Mesendoderm (in vitro differentiated cells): ENCODE results near the gene ADH5.

Experiments
- DNase-seq: peaks from one replicate; pipeline ENCODE4 v3.0.0; 2013
- H2AK5ac ChIP-seq: 2 replicates; pipeline ENCODE4 v1.6.1; 2013; ENCODE audit warnings: low read length, inconsistent platforms
- H2BK120ac ChIP-seq: 2 replicates; pipeline ENCODE4 v1.6.1; 2013; ENCODE audit warnings: low read depth, mild to moderate bottlenecking, low read length, moderate library complexity, mixed read lengths
- H2BK15ac ChIP-seq: replicated peaks from 2 replicates; pipeline ENCODE4 v1.6.1; 2013; ENCODE audit warnings: low read depth, mild to moderate bottlenecking, moderate library complexity
- H2BK5ac ChIP-seq: 2 replicates; pipeline ENCODE4 v1.6.1; 2013; ENCODE audit warnings: low read length, inconsistent platforms
- H3K18ac ChIP-seq: 2 replicates; pipeline ENCODE4 v1.6.1; 2013; ENCODE audit warnings: mild to moderate bottlenecking, low read length, mixed read lengths
- H3K23ac ChIP-seq: one replicate; pipeline ENCODE4 v1.6.1; 2013; ENCODE audit warnings: low read length
- H3K27ac ChIP-seq: 2 replicates; pipeline ENCODE4 v1.5.1; 2013; ENCODE audit warnings: low read depth, mild to moderate bottlenecking, inconsistent platforms, low read length, moderate library complexity
- H3K27me3 ChIP-seq: 2 replicates; pipeline ENCODE4 v1.6.1; 2013; ENCODE audit warnings: low read length, control low read depth, mild to moderate bottlenecking, inconsistent platforms; ENCODE audit not compliant: insufficient read depth, poor library complexity
- H3K36me3 ChIP-seq: 2 replicates; pipeline ENCODE4 v1.6.1; 2013; ENCODE audit warnings: low read length, inconsistent platforms; ENCODE audit not compliant: control insufficient read depth, insufficient read depth
- H3K4ac ChIP-seq: one replicate; pipeline ENCODE4 v1.6.1; 2013; ENCODE audit warnings: low read depth, mild to moderate bottlenecking, low read length, moderate library complexity
- H3K4me1 ChIP-seq: 2 replicates; pipeline ENCODE4 v1.6.1; 2013; ENCODE audit warnings: low read depth, low read length, inconsistent platforms; ENCODE audit not compliant: control insufficient read depth
- H3K4me2 ChIP-seq: 2 replicates; pipeline ENCODE4 v1.6.1; 2013; ENCODE audit warnings: low read length
- H3K4me3 ChIP-seq: 2 replicates; pipeline ENCODE4 v1.5.1; 2013; ENCODE audit warnings: mild to moderate bottlenecking, low read length
- H3K56ac ChIP-seq: one replicate; pipeline ENCODE4 v1.6.1; 2013; ENCODE audit warnings: low read length
- H3K79me1 ChIP-seq: 2 replicates; pipeline ENCODE4 v1.6.1; 2013; ENCODE audit warnings: low read length, inconsistent platforms
- H3K79me2 ChIP-seq: 2 replicates; pipeline ENCODE4 v1.6.1; 2013; ENCODE audit warnings: mild to moderate bottlenecking, low read length; ENCODE audit not compliant: control insufficient read depth, insufficient read depth
- H3K9ac ChIP-seq: 2 replicates; pipeline ENCODE4 v1.6.1; 2013; ENCODE audit warnings: low read length, inconsistent platforms
- H4K5ac ChIP-seq: one replicate; pipeline ENCODE4 v1.6.1; 2013; ENCODE audit warnings: low read length
- H4K8ac ChIP-seq: one replicate; pipeline ENCODE4 v1.6.1; 2013; ENCODE audit warnings: low read depth, mild to moderate bottlenecking, control low read depth, low read length, moderate library complexity
- WGBS: extraction: QIAGEN DNeasy Blood & Tissue Kit; methylation state at CpG from one replicate; pipeline ENCODE4 v1.1.7; 2013; ENCODE audit warnings: low lambda C conversion rate, missing lambda C conversion rate; ENCODE audit not compliant: insufficient coverage; ENCODE audit errors: extremely low coverage; 5-methylcytosine and 5-hydroxymethylcytosine counted together

The ADH5 gene

GRCh38 chr4:99062120-99062519 is 26.5 kb downstream of the ADH5 start:
- no peaks in the 10 kb centered on the region for H3K79me2 ChIP-seq
- H2BK15ac ChIP-seq, result no peak overlapping the region
- no peak overlapping the region for H3K56ac ChIP-seq
- no peak overlapping the region for H3K4me3 ChIP-seq
- DNase-seq, result no peak
- no peak overlapping the region for H4K8ac ChIP-seq
- H3K36me3 ChIP-seq, result peaks cover 4% of the 10 kb centered on the region
- no peak overlapping the region for H3K4me2 ChIP-seq
- no peak overlapping the region for H2BK120ac ChIP-seq
- H3K79me1 ChIP-seq, result no peaks in the 10 kb centered on the region
- no peaks in the 10 kb centered on the region for H3K27me3 ChIP-seq
- H4K5ac ChIP-seq, result no peak overlapping the region
- H3K18ac ChIP-seq, result no peak overlapping the region
- H3K27ac ChIP-seq, result no peak overlapping the region
- no CpG with 5 or more reads among the region's 4 CpGs for WGBS
- H3K9ac ChIP-seq, result no peak overlapping the region
- no peak overlapping the region for H3K4ac ChIP-seq
- no peak overlapping the region for H3K23ac ChIP-seq
- no peaks in the 10 kb centered on the region for H3K4me1 ChIP-seq
- H2AK5ac ChIP-seq, result no peak overlapping the region
- no peak overlapping the region for H2BK5ac ChIP-seq

DNA sequence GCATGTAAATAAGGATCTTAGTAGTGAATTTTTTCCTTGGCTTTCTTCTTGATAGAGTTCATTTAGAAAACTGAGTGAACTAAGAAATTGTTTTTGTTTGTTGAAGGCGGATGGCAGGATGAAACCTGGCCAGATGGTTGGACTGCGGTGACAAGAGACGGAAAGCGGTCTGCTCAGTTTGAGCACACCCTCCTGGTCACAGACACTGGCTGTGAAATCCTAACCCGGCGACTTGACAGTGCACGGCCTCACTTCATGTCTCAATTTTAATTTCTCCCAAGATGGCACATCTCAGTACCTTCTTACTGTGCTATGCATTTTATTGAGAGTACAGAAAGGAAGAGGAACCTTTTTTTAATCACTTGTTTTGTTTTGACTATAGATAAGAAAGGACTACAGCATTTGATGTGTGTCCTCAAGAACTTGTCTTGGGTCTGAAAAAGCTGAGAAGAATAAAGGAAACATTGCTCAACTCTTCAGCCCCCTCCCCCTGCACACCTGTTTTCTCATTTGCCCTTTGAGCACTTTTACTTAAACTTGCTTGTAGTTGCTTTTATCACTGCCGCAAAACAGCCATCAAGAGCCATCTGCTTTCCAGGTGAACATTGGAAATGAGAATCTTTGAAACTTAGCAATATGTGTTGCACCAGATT is 27.4 kb downstream of the ADH5 start:
- Histone ChIP-seq H3K4ac (no peak overlapping the region), H2AK5ac (no peak overlapping the region), H3K56ac (no peak overlapping the region), H2BK15ac (no peak overlapping the region), H3K27me3 (no peaks in the 10 kb centered on the region), H2BK5ac (no peak overlapping the region), H3K4me2 (no peak overlapping the region), H3K79me2 (no peaks in the 10 kb centered on the region), H3K36me3 (peaks cover 4% of the 10 kb centered on the region), H3K23ac (no peak overlapping the region), H4K8ac (no peak overlapping the region), H3K4me3 (no peak overlapping the region), H3K9ac (no peak overlapping the region), H2BK120ac (no peak overlapping the region), H3K27ac (no peak overlapping the region), H3K18ac (no peak overlapping the region), H3K79me1 (no peaks in the 10 kb centered on the region), H3K4me1 (no peaks in the 10 kb centered on the region), H4K5ac (no peak overlapping the region)
- DNase-seq, result no peak
- no CpG with 5 or more reads among the region's 8 CpGs for WGBS

GRCh38 chr4:99059550-99059949 is 29.0 kb downstream of the ADH5 start:
- Histone ChIP-seq H2BK15ac (no peak overlapping the region), H3K79me1 (no peaks in the 10 kb centered on the region), H3K4me2 (no peak overlapping the region), H3K4ac (no peak overlapping the region), H2BK120ac (no peak overlapping the region), H3K18ac (no peak overlapping the region), H3K27me3 (no peaks in the 10 kb centered on the region), H2BK5ac (no peak overlapping the region), H3K4me1 (no peaks in the 10 kb centered on the region), H3K9ac (no peak overlapping the region), H3K23ac (no peak overlapping the region), H4K8ac (no peak overlapping the region), H3K79me2 (no peaks in the 10 kb centered on the region), H3K36me3 (peaks cover 4% of the 10 kb centered on the region), H3K56ac (no peak overlapping the region), H3K27ac (no peak overlapping the region), H4K5ac (no peak overlapping the region), H3K4me3 (no peak overlapping the region), H2AK5ac (no peak overlapping the region)
- no peak for DNase-seq
- WGBS, result no CpG with 5 or more reads among the region's 1 CpG

GRCh38 chr4:99058228-99058627 is 30.4 kb downstream of the ADH5 start:
- no peak for DNase-seq

DNA sequence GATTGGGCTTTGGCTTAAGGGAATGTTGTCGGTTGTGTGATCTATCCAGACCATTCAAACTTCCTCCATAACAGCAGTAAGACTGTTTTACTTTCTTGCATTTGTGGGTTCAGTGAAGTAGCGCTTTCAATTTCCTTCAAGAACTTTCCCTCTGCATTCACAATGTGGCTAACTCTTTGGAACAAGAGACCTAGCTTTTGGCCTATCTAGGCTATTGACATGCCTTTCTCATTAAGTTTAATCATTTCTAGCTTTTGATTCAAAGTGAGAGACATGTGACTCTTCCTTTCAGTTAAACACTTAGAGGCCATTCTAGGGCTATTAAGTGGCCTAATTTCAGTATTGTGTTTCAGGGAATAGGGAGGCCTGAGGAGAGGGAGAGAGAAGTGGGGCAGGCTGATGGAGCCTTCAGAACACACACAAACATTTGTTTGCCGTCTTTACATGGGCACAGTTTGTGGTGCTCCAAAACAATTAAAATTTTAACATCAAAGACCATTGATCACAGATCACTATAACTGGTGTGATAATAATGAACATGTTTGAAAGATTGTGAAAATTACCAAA is 34.1 kb downstream of the ADH5 start:
- H3K36me3 ChIP-seq, result peaks cover 4% of the 10 kb centered on the region
- no peak overlapping the region for H3K9ac ChIP-seq
- H3K4ac ChIP-seq, result no peak overlapping the region
- H3K56ac ChIP-seq, result no peak overlapping the region
- no peak overlapping the region for H3K23ac ChIP-seq
- H3K27ac ChIP-seq, result no peak overlapping the region
- peak overlapping the region; percentile 54 for H2BK120ac ChIP-seq
- H3K4me2 ChIP-seq, result no peak overlapping the region
- no peak for DNase-seq
- H3K79me1 ChIP-seq, result no peaks in the 10 kb centered on the region
- H2BK15ac ChIP-seq, result no peak overlapping the region
- no peak overlapping the region for H4K8ac ChIP-seq
- H3K79me2 ChIP-seq, result no peaks in the 10 kb centered on the region
- no CpG with 5 or more reads among the region's 3 CpGs for WGBS
- no peak overlapping the region for H2BK5ac ChIP-seq
- no peak overlapping the region for H2AK5ac ChIP-seq
- H3K27me3 ChIP-seq, result no peaks in the 10 kb centered on the region
- H3K18ac ChIP-seq, result no peak overlapping the region
- no peak overlapping the region for H4K5ac ChIP-seq
- H3K4me3 ChIP-seq, result no peak overlapping the region
- H3K4me1 ChIP-seq, result no peaks in the 10 kb centered on the region

More at GRCh38 chr4:99058228-99058627, 30.4 kb downstream of the ADH5 start:
- Histone ChIP-seq H4K8ac (no peak overlapping the region), H3K23ac (no peak overlapping the region), H3K4me2 (no peak overlapping the region), H3K79me1 (no peaks in the 10 kb centered on the region), H3K18ac (no peak overlapping the region), H3K36me3 (peaks cover 4% of the 10 kb centered on the region), H2BK5ac (no peak overlapping the region), H3K4me3 (no peak overlapping the region), H3K56ac (no peak overlapping the region), H2AK5ac (no peak overlapping the region), H3K9ac (no peak overlapping the region), H3K27ac (no peak overlapping the region), H2BK15ac (no peak overlapping the region), H4K5ac (no peak overlapping the region), H3K4ac (no peak overlapping the region), H3K4me1 (no peaks in the 10 kb centered on the region), H3K27me3 (no peaks in the 10 kb centered on the region), H2BK120ac (no peak overlapping the region), H3K79me2 (no peaks in the 10 kb centered on the region)
- WGBS, result no CpG with 5 or more reads among the region's 2 CpGs

DNA sequence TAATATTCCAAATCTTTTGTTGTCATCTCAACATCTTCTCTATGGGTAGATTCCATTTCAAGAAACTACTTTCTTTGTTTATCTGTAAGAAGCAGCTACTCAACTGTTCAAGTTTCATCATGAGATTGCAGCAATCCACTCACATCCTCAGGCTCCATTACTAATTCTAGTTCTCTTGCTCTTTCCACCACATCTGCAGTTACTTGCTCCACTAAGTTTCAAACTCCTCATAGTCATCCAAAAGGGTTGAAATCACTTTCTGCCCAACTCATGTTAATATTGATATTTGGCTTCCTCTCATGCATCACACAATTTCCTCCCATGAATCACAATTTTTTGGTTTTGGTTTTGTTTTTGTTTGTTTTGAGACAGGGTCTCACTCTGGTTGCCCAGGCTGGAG is 35.7 kb downstream of the ADH5 start:
- peaks cover 2% of the 10 kb centered on the region for H3K36me3 ChIP-seq
- DNase-seq, result no peak
- H4K8ac ChIP-seq, result no peak overlapping the region

More for the DNA sequence above, 35.7 kb downstream of the ADH5 start:
- no peaks in the 10 kb centered on the region for H3K79me2 ChIP-seq
- H2BK5ac ChIP-seq, result no peak overlapping the region
- no peaks in the 10 kb centered on the region for H3K79me1 ChIP-seq
- no peak overlapping the region for H3K4ac ChIP-seq
- H3K27me3 ChIP-seq, result no peaks in the 10 kb centered on the region
- no peaks in the 10 kb centered on the region for H3K4me1 ChIP-seq
- no peak overlapping the region for H3K56ac ChIP-seq
- no peak overlapping the region for H3K27ac ChIP-seq
- no peak overlapping the region for H2BK120ac ChIP-seq
- no peak overlapping the region for H3K4me2 ChIP-seq
- H3K18ac ChIP-seq, result no peak overlapping the region
- H3K4me3 ChIP-seq, result no peak overlapping the region
- H3K23ac ChIP-seq, result no peak overlapping the region
- H4K5ac ChIP-seq, result no peak overlapping the region
- H3K9ac ChIP-seq, result no peak overlapping the region
- H2BK15ac ChIP-seq, result no peak overlapping the region
- no peak overlapping the region for H2AK5ac ChIP-seq
